Colonic mucosa (tissue), 4 donors: ENCODE data around the gene NTM. TPM values are rescaled to one million over a fixed set of nuclear protein-coding genes. Genes with fewer than 3 reads are reported as not detected.

ENCODE experiments used
- DNase-seq: peaks from one replicate; pipeline ENCODE4 v3.0.0-alpha.2; 2020
- H3K27ac ChIP-seq: fragments of 200-600 bp; one replicate; pipeline ENCODE4 v1.8.0; 2021
- H3K27me3 ChIP-seq: fragments of 200-600 bp; one replicate; pipeline ENCODE4 v1.8.0; 2021
- H3K36me3 ChIP-seq: fragments of 200-600 bp; one replicate; pipeline ENCODE4 v1.8.0; 2021
- H3K4me1 ChIP-seq: fragments of 200-600 bp; one replicate; pipeline ENCODE4 v1.8.0; 2021; ENCODE audit warnings: mild to moderate bottlenecking
- H3K4me3 ChIP-seq: fragments of 200-600 bp; one replicate; pipeline ENCODE4 v1.8.0; 2021
- H3K9ac ChIP-seq, 2 donors: one replicate each; pipeline ENCODE4 v1.7.0; 2013; ENCODE audit warnings: control low read depth in 2 of 2, low read depth in 2 of 2, low read length in 2 of 2
- H3K9me3 ChIP-seq: fragments of 200-600 bp; one replicate; pipeline ENCODE4 v1.8.0; 2021
- CTCF ChIP-seq: fragments of 200-600 bp; IDR thresholded peaks from one replicate; pipeline ENCODE4 v1.8.0; 2022; ENCODE audit warnings: antibody characterized with exemption, mild to moderate bottlenecking
- intact Hi-C: fragments of 100-400 bp; cut with DNase I; formaldehyde crosslinking; loops from one replicate; pipeline ENCODE4 v1.14.1; 2022
- total RNA-seq, 2 donors: library from RNA; stranded (reverse); fragmentation: NEBNext Ultra II Directional in 1 of 2; extraction: Animal tissue kit (Norgen Biotek cat#: 25700) in 1 of 2; gene quantifications; one replicate each; pipeline ENCODE4 v1.2.1, GENCODE V29; 2021
- donor health status: healthy.
- donor health status: DM: no; HTN: no; CAD: no.
- donor health status: DM: no; HTN: no; CAD: no.

NTM gene
- total RNA-seq, 2 donors from 2014 or later: 1.6 to 2.8 TPM

GRCh38 chr11:132099692-132100091 lies 729.3 kb downstream of the NTM start:
- peak; percentile 14 for TF ChIP-seq CTCF
- no peak for DNase-seq
- Histone ChIP-seq H3K27ac (no peak overlapping the region), H3K4me3 (no peak overlapping the region), H3K27me3 (no peaks in the 10 kb centered on the region), H3K4me1 (no peaks in the 10 kb centered on the region), H3K9me3 (no peaks in the 10 kb centered on the region), H3K36me3 (no peaks in the 10 kb centered on the region), H3K9ac (no peak overlapping the region)
- intact Hi-C loops: no loop called here

GRCh38 chr11:132100583-132100982 lies 730.2 kb downstream of the NTM start:
- Histone ChIP-seq H3K4me1 (no peaks in the 10 kb centered on the region), H3K4me3 (no peak overlapping the region), H3K9ac (no peak overlapping the region), H3K9me3 (no peaks in the 10 kb centered on the region), H3K27ac (no peak overlapping the region), H3K36me3 (no peaks in the 10 kb centered on the region), H3K27me3 (no peaks in the 10 kb centered on the region)
- DNase-seq: no peak
- intact Hi-C loops: no loop called here
- no peak for TF ChIP-seq CTCF

GRCh38 chr11:132101881-132102280 lies 731.5 kb downstream of the NTM start:
- H3K27me3 ChIP-seq: no peaks in the 10 kb centered on the region
- H3K4me3 ChIP-seq: no peak overlapping the region
- no peak overlapping the region for H3K9ac ChIP-seq
- no peaks in the 10 kb centered on the region for H3K9me3 ChIP-seq
- intact Hi-C loops: no loop called here
- no peak overlapping the region for H3K27ac ChIP-seq
- DNase-seq: no peak
- no peak for TF ChIP-seq CTCF
- no peaks in the 10 kb centered on the region for H3K36me3 ChIP-seq
- H3K4me1 ChIP-seq: no peaks in the 10 kb centered on the region

GRCh38 chr11:132103021-132103420 lies 732.6 kb downstream of the NTM start:
- Histone ChIP-seq H3K9ac (no peak overlapping the region), H3K27me3 (no peaks in the 10 kb centered on the region), H3K27ac (no peak overlapping the region), H3K4me3 (no peak overlapping the region), H3K4me1 (no peaks in the 10 kb centered on the region), H3K9me3 (no peaks in the 10 kb centered on the region), H3K36me3 (no peaks in the 10 kb centered on the region)
- TF ChIP-seq CTCF: no peak
- intact Hi-C loops: no loop called here
- no peak for DNase-seq

GRCh38 chr11:132106096-132106982 lies 735.9 kb downstream of the NTM start:
- Histone ChIP-seq H3K9me3 (no peaks in the 10 kb centered on the region), H3K27ac (no peak overlapping the region), H3K4me1 (no peaks in the 10 kb centered on the region), H3K27me3 (no peaks in the 10 kb centered on the region), H3K9ac (no peak overlapping the region), H3K4me3 (no peak overlapping the region), H3K36me3 (no peaks in the 10 kb centered on the region)
- TF ChIP-seq CTCF: no peak
- intact Hi-C loops: no loop called here
- no peak for DNase-seq
